Activated T-cell treated with anti-CD3 and anti-CD28 coated beads, Interleukin-2, amount 50 U/mL, for 4 hours (primary cell): ENCODE measurements around the gene AACS. TPM values are rescaled to one million over a fixed set of nuclear protein-coding genes. Genes with fewer than 3 reads are reported as not detected.

ENCODE experiments used
- ATAC-seq, 2 donors: fragments of 200-7000 bp; cut with Tn5 transposase; one replicate each; pipeline ENCODE4 v1.10.0; 2021
- DNase-seq: peaks from one replicate; pipeline ENCODE4 v3.0.0-alpha.2; 2020
- H3K27me3 Mint-ChIP-seq: one replicate; pipeline ENCODE4 v1.8.0; 2021; ENCODE audit warnings: low read depth, mixed read lengths
- H3K36me3 Mint-ChIP-seq: one replicate; pipeline ENCODE4 v1.8.0; 2022; ENCODE audit warnings: mixed read lengths; ENCODE audit not compliant: insufficient read depth
- H3K4me1 Mint-ChIP-seq: one replicate; pipeline ENCODE4 v1.8.0; 2021; ENCODE audit warnings: low read depth, mixed read lengths
- H3K4me3 Mint-ChIP-seq: one replicate; pipeline ENCODE4 v1.8.0; 2021; ENCODE audit warnings: mild to moderate bottlenecking, moderate library complexity, mixed read lengths
- H3K9me3 Mint-ChIP-seq: one replicate; pipeline ENCODE4 v1.8.0; 2021; ENCODE audit warnings: mixed read lengths
- total RNA-seq, 3 donors: library from RNA; stranded (reverse); gene quantifications; one replicate each; pipeline ENCODE4 v1.2.1, GENCODE V29; 2021

Gene AACS
- total RNA-seq, 3 donors from 2014 or later, result 5.4 to 6.0 (median 5.5) TPM

DNA sequence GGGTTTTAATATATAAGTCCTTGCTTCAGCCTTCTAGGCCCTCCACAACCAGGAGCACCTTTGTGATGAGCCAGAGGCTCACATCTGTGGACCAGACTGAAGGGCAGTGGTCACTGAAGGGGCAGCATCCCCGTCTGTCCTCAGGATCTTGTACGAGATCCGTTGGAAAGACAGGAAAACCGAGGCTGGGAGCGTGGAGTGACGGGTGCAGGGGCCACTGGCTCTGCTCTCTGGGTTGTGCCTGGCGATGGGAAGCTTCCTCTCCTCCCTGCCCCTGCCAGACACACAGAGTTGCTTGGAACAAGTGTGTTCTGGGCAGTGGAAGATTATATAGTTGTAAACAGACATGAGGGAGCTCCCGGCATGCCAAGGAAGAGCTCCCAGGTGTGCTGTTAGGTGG, 48.0 kb downstream of the AACS start:
- ATAC-seq (no peak), DNase-seq (no peak)
- H3K4me1 Mint-ChIP-seq, result no peaks in the 10 kb centered on the region
- no peaks in the 10 kb centered on the region for H3K9me3 Mint-ChIP-seq
- peaks cover 31% of the 10 kb centered on the region for H3K36me3 Mint-ChIP-seq
- no peak overlapping the region for H3K4me3 Mint-ChIP-seq
- no peaks in the 10 kb centered on the region for H3K27me3 Mint-ChIP-seq

DNA sequence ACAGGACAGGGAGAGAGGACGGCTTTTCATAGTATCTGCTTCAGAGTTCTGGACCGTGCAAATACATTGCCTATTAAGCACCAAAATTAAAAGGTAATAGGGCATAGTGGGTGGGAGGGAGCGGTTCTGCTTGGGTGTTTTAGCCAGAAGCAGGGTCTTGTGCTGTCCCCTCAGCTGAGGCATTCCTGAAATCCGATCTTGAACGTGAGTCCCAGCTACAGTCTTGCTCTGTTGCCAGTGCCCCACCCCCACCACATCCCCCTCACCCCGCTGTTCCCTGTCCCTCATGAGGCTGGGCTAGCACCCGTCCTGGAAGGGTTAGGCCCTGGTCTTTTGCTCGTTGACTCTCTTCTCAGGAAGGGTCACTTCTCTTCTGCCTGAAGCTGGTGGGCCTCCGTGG, 48.6 kb downstream of the AACS start:
- no peaks in the 10 kb centered on the region for H3K4me1 Mint-ChIP-seq
- H3K4me3 Mint-ChIP-seq, result no peak overlapping the region
- H3K27me3 Mint-ChIP-seq, result no peaks in the 10 kb centered on the region
- ATAC-seq (no peak), DNase-seq (no peak)
- no peaks in the 10 kb centered on the region for H3K9me3 Mint-ChIP-seq
- peaks cover 32% of the 10 kb centered on the region for H3K36me3 Mint-ChIP-seq

DNA sequence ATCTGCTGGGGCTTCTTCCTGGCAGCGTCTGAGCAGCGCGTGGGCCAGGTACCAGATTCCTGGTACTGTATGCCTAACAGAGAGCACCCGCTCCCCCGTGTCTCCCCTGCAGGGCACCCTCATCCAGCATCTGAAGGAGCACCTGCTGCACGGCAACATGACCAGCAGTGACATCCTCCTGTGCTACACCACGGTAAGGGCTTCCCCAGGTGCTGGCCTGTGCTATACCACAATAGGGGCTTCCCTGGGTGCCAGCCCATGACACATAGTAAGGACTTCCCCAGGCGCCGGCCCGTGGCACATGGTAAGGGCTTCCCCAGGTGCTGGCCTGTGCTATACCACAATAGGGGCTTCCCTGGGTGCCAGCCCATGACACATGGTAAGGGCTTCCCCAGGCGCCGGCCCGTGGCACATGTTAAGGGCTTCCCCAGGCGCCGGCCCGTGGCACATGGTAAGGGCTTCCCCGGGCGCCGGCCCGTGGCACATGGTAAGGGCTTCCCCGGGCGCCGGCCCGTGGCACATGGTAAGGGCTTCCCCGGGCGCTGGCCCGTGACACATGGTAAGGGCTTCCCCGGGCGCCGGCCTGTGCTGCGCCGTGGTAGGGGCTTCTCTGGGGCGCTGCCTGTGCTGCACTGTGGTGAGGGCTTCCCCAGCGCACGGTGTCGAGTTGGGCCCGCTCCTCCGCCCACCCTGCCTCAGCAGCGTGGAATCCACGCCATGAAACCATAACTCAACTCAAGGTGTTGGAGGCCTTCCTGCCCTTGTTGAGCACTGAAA, 49.3 kb downstream of the AACS start:
- Mint-ChIP-seq H3K9me3 (no peaks in the 10 kb centered on the region), H3K27me3 (no peaks in the 10 kb centered on the region), H3K4me3 (no peak overlapping the region), H3K36me3 (peaks cover 26% of the 10 kb centered on the region), H3K4me1 (no peaks in the 10 kb centered on the region)
- DNase-seq (no peak), ATAC-seq (no peak)

DNA sequence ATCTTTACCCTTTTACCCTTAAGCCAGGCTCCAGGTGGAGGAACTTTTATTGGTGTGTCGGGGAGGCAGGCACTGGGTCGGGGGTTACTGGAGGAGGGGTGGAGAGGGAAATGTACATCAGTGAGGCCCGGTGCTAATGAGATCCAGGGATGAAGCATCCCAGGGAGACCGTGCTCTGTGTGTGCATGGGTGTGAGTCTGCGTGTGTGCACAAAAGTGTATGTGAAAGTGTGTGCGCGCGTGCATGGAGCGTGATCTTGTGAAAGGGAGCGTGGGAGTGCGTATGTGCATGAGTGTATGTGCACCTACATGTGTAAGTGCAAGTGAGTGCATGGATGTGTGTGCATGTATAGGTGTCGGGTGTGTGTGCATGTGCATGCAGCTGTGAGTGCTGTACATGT, 55.3 kb downstream of the AACS start:
- ATAC-seq, result no peak
- Mint-ChIP-seq H3K36me3 (peaks cover 6% of the 10 kb centered on the region), H3K4me3 (no peak overlapping the region), H3K4me1 (no peaks in the 10 kb centered on the region), H3K9me3 (no peaks in the 10 kb centered on the region), H3K27me3 (no peaks in the 10 kb centered on the region)
- no peak for DNase-seq

DNA sequence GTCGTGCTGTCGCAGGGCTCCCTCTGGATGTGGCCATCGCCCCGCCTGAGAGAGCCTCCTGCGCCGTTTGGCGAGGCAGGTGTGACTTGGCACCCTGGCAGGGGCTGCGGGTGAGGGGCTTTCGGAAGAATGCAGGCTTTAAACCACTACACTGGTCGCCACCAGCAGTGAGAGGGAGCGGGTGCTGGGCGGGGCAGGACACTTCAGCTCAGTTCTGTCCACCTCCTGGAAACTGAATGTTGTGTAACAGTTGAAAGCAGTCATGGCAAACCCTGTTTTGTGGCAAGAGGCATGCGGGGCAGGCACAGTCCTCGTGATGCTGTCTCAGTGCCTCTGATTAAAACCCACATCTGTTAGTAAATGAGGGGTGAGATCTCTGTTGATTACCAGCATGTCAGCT, 55.9 kb downstream of the AACS start:
- Mint-ChIP-seq H3K36me3 (peaks cover 7% of the 10 kb centered on the region), H3K27me3 (no peaks in the 10 kb centered on the region), H3K9me3 (no peaks in the 10 kb centered on the region), H3K4me3 (no peak overlapping the region), H3K4me1 (no peaks in the 10 kb centered on the region)
- no peak for ATAC-seq
- no peak for DNase-seq

DNA sequence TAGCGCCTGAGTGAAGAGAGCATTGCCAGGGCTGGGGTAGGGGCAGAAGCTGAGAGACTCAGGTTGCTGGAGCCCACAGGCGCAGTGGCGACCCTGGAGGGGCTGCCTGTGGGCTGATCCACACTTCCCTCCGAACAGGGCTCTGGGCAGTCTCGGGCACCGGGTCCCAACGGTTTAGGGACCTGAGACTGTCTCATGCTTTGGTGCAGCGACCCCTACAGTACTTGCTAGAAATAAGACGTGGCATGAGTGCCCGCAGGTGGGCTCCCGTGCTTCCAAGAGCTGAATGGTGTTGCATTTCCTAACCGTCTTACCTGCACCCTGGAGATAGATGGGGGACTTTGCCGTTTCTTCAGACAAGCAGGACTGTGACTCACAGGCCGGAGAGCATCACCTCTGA, 57.4 kb downstream of the AACS start:
- H3K27me3 Mint-ChIP-seq, result no peaks in the 10 kb centered on the region
- no peak overlapping the region for H3K4me3 Mint-ChIP-seq
- ATAC-seq (no peak), DNase-seq (no peak)
- H3K9me3 Mint-ChIP-seq, result no peaks in the 10 kb centered on the region
- H3K4me1 Mint-ChIP-seq, result no peaks in the 10 kb centered on the region
- H3K36me3 Mint-ChIP-seq, result peaks cover 10% of the 10 kb centered on the region

DNA sequence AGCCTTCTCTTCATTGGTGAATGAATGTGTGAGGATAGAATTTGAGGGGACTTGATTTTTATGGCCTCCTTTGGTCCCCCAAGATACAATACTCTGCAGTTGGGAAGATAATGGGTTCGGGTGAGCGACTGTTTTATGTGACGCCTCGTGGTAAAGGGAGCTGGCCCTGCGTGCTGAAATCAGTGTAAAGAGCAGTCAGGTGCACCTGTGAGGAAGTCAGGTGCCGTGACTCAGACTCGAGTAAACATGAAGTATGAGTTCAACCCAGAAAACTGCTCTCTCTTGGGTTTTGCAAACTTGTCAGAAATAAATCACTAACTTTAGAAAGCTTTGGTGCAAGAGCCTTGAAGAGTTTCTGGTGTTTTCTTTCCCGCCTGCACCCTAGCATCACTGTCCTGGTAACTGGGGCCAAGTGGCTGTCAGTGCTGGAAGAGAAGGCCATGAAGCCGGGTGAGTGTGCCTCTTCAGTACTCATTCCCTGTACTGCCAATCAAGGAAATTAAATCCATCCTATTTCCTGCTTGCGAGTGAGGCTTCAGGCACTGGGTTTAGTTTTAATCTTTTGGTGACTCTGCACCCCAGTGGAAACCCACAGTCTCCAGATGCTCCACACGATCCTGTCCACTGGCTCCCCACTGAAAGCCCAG, 59.2 kb downstream of the AACS start:
- no peak overlapping the region for H3K4me3 Mint-ChIP-seq
- no peaks in the 10 kb centered on the region for H3K4me1 Mint-ChIP-seq
- H3K36me3 Mint-ChIP-seq, result peaks cover 11% of the 10 kb centered on the region
- H3K9me3 Mint-ChIP-seq, result no peaks in the 10 kb centered on the region
- H3K27me3 Mint-ChIP-seq, result no peaks in the 10 kb centered on the region
- DNase-seq, result no peak
- no peak for ATAC-seq

DNA sequence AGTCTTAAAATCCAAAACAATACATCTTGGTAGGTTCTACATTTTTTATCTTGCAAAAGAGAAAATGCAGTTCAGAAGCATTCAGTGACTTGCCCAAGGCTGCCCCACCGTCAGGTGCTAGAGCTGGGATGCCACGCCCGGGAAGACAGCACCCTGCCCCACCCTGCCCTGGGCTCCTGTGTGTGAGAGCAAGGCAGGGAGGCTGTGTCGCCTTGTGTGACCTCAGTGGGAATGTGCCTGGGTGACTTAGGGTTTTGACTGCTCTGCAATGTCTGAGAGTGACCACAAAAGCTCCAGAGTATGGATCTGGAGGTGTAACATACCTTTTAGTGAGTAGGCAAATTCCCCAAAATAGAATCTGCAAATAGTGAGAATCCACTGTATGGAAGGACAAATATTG, 60.0 kb downstream of the AACS start:
- no peaks in the 10 kb centered on the region for H3K4me1 Mint-ChIP-seq
- peaks cover 11% of the 10 kb centered on the region for H3K36me3 Mint-ChIP-seq
- no peak overlapping the region for H3K4me3 Mint-ChIP-seq

DNA sequence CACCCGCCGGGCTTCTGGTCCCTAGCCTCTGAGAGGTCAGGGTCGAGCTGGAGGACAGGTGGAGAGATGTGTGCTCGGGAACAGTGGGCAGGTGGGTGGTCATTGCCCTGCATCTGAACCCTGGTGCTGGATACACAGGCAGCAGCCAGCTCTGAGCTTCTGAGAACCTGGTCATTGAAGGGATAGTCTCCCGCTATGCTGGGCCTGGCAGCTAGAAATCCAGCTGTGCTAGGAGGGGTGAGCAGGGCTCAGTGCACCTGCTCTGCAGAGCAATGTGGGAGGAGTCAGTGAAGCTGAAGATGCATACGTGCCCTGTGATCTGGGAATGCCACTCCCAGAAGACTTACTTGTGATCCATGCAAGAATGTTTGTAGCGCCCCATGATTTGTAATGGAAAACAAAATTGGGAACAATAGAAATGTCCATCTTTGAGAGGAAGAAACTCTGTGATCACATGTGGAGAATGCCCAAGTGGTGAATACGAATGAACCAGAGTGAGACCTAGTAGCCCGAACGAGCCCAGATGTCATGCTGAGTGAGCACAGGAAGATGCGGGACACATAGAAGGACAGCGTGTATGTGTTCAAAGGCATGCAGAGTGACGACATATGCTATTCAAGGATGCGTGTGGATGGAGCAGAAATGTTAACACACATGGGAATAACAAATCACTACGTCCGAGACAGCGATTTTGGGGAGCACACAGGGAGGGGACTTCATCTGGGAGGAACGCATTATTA, 63.4 kb downstream of the AACS start:
- no peak for ATAC-seq
- no peak overlapping the region for H3K4me3 Mint-ChIP-seq
- peaks cover 12% of the 10 kb centered on the region for H3K36me3 Mint-ChIP-seq
- H3K4me1 Mint-ChIP-seq, result no peaks in the 10 kb centered on the region
- no peak for DNase-seq
- no peaks in the 10 kb centered on the region for H3K27me3 Mint-ChIP-seq
- H3K9me3 Mint-ChIP-seq, result no peaks in the 10 kb centered on the region

More for the DNA sequence above, 60.0 kb downstream of the AACS start:
- no peak for ATAC-seq
- no peak for DNase-seq
- Mint-ChIP-seq H3K9me3 (no peaks in the 10 kb centered on the region), H3K27me3 (no peaks in the 10 kb centered on the region)

DNA sequence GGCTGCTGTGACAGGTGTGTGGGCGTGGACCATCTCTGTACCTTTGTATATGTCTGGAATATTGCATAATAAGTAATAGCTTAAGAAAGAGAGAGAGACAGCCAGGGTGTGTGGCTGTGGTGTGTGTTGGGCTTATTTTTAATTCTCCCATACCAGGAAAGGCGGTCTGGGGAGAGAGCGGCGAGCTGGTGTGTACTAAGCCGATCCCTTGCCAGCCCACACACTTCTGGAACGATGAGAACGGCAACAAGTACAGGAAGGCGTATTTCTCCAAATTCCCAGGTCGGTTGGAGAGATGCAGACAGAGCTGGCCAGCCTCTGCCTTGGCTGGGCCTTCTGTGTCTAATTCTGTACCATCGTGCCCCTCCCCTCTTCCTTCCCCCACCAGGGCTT, 63.9 kb downstream of the AACS start:
- ATAC-seq (no peak), DNase-seq (no peak)
- Mint-ChIP-seq H3K4me3 (no peak overlapping the region), H3K9me3 (no peaks in the 10 kb centered on the region), H3K36me3 (peaks cover 12% of the 10 kb centered on the region), H3K27me3 (no peaks in the 10 kb centered on the region), H3K4me1 (no peaks in the 10 kb centered on the region)

DNA sequence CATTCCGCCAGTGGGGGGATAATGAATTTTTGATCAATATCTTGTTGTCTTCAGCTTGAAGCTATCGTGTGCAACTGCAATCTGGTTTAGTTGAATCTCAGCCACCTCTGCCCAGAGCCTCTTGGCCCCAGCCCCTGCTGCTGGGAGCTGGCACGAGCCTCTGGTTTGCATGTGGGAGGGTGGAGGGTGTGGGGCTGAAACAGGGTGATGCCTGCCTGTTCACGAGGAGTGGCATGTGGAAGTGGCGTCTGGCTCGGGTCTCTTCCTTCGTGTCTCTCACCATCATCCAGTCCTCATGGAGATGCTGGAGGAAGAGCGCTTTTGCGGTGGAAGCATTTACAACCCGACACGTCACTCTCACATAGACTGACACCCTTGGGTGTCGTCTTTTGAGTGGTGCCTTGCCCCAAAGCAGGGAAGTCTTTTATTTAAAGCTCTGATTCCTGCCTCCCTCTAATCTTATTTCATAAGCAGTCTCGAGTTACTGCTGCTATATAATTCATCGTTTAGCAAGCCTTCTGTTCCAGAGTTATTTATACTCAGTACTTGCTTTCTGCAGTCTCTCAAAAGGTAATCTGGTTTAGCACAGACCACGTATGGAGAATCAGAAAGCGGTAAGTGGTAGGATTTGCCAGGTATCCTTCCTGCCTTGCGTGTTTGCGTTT, 64.5 kb downstream of the AACS start:
- no peaks in the 10 kb centered on the region for H3K27me3 Mint-ChIP-seq
- no peaks in the 10 kb centered on the region for H3K9me3 Mint-ChIP-seq
- peaks cover 12% of the 10 kb centered on the region for H3K36me3 Mint-ChIP-seq
- DNase-seq (no peak), ATAC-seq (no peak)
- H3K4me1 Mint-ChIP-seq, result no peaks in the 10 kb centered on the region
- no peak overlapping the region for H3K4me3 Mint-ChIP-seq

DNA sequence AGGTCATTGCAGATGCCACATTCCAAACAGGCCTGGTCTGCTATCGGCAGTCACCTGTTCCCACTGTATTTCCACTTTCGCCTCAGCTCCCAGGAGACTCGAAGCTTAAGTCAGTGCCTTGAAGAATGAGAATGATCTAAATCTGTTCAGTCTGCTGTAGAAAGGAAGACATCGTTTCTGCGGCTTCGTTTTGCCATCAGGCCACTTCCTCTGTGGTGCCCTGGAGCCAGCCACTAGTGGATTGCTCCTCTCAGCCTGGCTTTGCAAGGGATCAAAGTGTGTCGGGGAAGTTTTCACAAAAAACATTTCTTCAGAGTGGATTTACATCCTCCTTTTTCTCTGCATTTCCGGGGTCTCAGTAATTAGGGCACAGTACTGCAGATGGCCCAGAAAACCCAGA, 66.7 kb downstream of the AACS start:
- ATAC-seq (no peak), DNase-seq (no peak)

DNA sequence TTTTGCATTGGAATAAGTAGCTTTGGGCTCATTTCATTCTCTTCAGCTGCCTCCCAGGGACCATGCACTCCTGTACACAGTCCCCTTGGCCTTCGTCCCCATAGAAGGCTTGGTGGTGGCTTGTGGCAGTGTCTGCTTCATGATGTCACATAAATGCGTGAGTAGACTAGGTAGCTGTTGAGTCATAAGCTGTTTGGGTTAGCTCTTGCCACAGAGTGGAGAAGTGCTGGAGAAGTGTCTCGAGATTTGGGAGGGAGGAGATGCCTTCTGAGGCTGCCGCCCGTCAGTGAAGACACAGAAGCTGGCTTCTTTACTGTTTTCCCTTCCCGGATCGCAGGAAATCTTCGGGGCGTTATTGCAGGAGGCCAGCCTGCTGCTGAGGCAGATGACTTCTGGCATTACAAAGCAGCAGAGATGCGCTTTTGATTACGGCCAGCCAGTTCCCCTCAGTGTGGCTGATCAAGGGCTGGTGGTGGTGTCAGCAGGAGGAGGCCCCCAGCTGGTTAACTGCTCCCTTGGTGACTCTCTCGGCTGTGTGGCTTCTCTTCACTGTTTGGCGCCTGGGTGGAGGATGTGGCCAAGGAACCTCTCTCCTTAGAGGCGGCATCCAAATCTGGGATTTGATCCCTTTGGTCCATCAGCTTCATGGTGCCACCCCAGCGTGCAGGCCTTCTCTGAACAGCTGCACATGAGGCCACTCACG, 67.6 kb downstream of the AACS start:
- no peaks in the 10 kb centered on the region for H3K9me3 Mint-ChIP-seq
- no peak for DNase-seq
- no peaks in the 10 kb centered on the region for H3K4me1 Mint-ChIP-seq
- no peak for ATAC-seq
- peaks cover 14% of the 10 kb centered on the region for H3K36me3 Mint-ChIP-seq
- no peaks in the 10 kb centered on the region for H3K27me3 Mint-ChIP-seq
- no peak overlapping the region for H3K4me3 Mint-ChIP-seq

More for the DNA sequence above, 66.7 kb downstream of the AACS start:
- H3K4me1 Mint-ChIP-seq, result no peaks in the 10 kb centered on the region
- H3K27me3 Mint-ChIP-seq, result no peaks in the 10 kb centered on the region
- no peak overlapping the region for H3K4me3 Mint-ChIP-seq
- H3K36me3 Mint-ChIP-seq, result peaks cover 14% of the 10 kb centered on the region
- H3K9me3 Mint-ChIP-seq, result no peaks in the 10 kb centered on the region

DNA sequence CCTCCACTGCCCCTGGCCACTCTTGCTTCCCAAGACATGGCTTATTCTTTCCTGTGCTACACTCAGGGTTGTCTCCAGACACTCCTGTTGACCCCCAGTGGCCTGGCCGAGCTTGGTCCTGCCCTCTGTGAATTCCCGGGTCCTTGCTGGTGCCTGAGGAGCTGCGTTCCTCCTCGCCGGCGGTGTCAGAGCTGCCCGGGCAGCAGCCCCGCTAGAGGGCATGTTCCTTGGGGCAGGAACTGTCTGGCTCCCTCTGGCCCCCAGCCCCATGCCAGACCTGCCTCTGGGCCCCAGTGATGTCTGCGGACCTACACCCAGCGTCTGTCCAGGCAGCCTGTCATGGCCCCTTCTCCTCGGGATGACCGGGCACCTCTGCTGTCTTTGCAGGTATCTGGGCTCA, 68.4 kb downstream of the AACS start:
- H3K9me3 Mint-ChIP-seq, result no peaks in the 10 kb centered on the region
- no peaks in the 10 kb centered on the region for H3K27me3 Mint-ChIP-seq
- H3K4me1 Mint-ChIP-seq, result no peaks in the 10 kb centered on the region
- ATAC-seq (no peak), DNase-seq (no peak)
- H3K4me3 Mint-ChIP-seq, result no peak overlapping the region
- peaks cover 13% of the 10 kb centered on the region for H3K36me3 Mint-ChIP-seq
